Stimulated activated CD4-positive, alpha-beta T cell treated with anti-CD3 and anti-CD28 coated beads, Interleukin-2, amount 100 ng/mL, for 24 hours (primary cell): ENCODE data around the gene PRR20G.
"Not testable (repeated sequence)": the region's sequence is repeated elsewhere in the genome, so short reads cannot be mapped to it uniquely, and the experiment has no call there.

Experiments used
- DNase-seq, 2 donors: peaks; one replicate each; pipeline ENCODE4 v3.0.0-alpha.2; 2020

The PRR20G gene

DNA sequence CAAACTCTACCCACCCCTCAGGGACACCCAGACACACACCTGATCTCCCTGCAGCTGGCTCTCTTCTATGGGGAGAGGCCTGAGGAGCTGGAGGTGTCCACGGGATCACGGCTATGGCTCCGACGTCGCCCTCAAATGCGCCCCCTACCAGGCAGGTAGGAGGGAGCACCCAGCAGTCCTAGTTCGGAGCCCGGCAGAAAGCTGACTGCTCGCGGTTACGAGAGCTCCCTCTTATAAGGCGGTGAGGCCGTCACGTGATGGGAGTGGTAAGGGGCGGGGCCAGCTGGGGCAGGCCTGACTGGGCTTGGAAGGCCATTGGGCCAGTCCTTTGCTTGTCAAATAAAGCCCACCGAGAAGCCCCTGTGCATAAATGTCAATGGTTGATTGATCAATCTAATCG lies at the start of gene PRR20G:
TSS of gene PRR20G (minus strand) at position 207 of the 400 bp plus-strand sequence. CDS start 681 bp downstream, outside the sequence.
- DNase-seq = no peak

GRCh38 chr3:127337001-127337400 lies 49.2 kb upstream of the PRR20G start:
- no peak for DNase-seq

GRCh38 chr3:127336101-127336500 lies 48.3 kb upstream of the PRR20G start:
- no peak for DNase-seq

GRCh38 chr3:127330385-127330784 lies 42.5 kb upstream of the PRR20G start:
- no peak for DNase-seq

- no peak for DNase-seq
Measured at GRCh38 chr3:127329631-127330285, 41.9 kb upstream of the PRR20G start.

DNA sequence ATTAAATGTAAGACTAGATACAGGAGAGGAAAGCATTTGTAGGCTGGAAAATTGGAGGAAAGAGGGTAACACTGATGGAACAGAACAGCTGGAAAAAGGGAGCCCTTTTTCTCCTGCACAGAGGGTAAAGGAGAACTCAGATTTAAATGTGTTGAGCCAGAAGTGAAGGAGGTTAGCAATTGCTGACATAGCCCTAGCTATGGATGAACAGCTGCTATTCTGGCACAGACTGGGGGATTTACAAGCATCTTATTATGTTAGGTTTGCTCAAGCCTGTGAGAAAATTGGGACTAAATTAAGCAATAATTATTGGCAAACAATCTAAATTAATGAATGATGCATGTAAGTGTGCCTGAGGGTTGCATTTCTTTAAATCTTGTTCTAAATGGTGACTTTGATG lies 40.6 kb upstream of the PRR20G start:
- DNase-seq = no peak

DNA sequence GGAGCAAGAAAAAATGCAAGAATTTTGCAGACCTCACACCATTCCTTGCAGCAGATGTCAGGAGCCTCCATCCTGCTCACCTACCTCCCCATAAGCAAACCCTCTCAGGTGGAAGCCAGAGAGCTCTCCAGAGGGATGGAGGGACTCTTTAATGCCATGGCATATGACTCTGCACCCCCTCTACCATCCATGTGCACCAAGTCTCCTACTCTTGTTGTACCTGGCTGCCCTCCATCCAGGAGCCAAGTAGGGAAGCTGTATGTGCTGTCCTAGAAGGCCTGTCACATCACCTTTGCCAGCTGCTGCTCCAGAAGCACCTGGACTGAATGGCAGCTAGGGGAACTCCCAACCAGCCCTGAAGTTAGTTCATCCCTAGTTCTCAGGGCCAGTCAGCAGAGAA lies 38.5 kb upstream of the PRR20G start:
- DNase-seq = no peak

GRCh38 chr3:127325629-127325961 lies 37.7 kb upstream of the PRR20G start:
- no peak for DNase-seq

- no peak for DNase-seq
Measured at GRCh38 chr3:127324913-127325628, 37.2 kb upstream of the PRR20G start.

GRCh38 chr3:127324076-127324475 lies 36.2 kb upstream of the PRR20G start:
- no peak for DNase-seq

- no peak for DNase-seq
Measured at GRCh38 chr3:127323581-127323980, 35.7 kb upstream of the PRR20G start.

DNA sequence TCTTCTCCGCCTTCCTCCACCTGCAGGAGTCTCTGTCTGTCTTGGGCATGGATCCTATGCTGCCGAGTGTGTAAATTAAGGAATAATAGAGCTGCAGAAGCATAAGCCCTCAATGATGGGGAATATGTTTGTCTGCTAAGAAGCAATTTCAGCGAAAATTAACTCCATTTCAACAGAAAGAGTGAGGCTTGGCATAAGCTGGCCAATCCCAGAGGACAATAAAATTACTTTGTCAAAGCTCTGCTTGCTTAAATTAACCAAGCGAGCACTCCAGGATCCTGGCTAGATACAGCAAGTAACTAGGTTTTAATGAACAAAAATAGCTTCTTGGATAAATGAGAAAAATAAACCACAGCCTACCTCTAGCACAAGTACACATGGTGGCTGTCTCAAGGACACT lies 33.5 kb upstream of the PRR20G start:
- no peak for DNase-seq

- no peak for DNase-seq
Measured at GRCh38 chr3:127320529-127321121, 32.8 kb upstream of the PRR20G start.

DNA sequence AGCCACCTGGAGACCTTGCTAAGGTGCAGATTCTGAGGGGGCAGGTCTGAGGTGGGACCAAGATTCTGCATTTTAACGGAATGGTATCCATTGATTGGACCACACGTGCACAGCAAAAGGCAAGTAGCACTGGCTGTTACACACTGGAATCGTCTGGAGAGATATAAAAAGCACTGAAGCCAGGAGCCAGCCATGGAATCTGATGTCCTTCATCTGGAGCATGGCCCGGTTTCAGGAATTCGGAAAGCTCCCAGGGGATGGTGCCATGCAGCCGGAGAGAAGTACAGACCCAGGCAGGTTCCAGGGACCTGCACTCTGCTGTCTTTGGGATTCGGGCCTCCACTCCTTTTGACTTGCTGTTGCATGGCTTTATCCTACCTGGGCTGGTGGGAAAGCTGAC lies 28.8 kb upstream of the PRR20G start:
- DNase-seq = no peak

- no peak for DNase-seq
Measured at GRCh38 chr3:127312818-127313217, 25.0 kb upstream of the PRR20G start.

- DNase-seq = not testable (repeated sequence)
Measured at GRCh38 chr3:127308821-127309220, 21.0 kb upstream of the PRR20G start.

- no peak for DNase-seq
Measured at GRCh38 chr3:127307916-127308315, 20.1 kb upstream of the PRR20G start.

DNA sequence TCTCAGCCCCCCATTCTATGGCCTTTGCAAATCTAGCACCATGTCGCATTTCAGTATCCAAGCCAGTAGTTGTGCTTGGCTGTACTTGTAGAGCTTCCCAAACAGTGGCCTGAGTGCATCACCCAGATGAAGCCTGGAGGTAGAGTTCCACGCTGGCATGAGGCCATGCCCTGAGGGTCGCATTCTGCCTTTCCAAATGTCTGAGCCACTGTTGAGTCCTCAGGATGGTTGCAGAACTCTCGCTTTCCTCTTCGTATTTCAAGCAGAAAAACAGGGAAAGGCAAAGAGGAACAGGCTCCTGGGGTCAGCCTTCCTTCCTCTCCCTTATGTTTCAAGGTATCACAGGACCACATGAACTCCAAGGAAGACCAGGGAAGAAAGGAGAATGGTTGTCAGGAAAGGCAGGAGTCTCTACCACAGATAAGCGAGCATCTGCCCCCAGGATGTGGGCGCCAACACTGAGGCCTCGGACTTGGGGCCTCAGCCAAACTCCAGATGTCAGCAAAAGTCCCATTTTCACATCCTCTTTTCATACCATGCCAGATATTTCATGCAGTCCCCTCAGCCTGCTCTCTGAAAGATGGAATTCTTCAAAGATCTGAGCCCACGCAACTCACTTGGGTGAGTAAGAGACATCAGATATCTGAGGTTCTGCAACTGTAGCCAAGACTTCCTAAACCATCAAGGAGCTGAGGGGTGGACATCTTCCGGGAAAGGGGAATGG lies 19.4 kb upstream of the PRR20G start:
- DNase-seq = no peak

GRCh38 chr3:127306361-127307111 lies 18.7 kb upstream of the PRR20G start:
- DNase-seq = no peak

GRCh38 chr3:127305499-127306060 lies 17.7 kb upstream of the PRR20G start:
- DNase-seq = no peak

- no peak for DNase-seq
Measured at GRCh38 chr3:127304121-127304744, 16.4 kb upstream of the PRR20G start.

DNA sequence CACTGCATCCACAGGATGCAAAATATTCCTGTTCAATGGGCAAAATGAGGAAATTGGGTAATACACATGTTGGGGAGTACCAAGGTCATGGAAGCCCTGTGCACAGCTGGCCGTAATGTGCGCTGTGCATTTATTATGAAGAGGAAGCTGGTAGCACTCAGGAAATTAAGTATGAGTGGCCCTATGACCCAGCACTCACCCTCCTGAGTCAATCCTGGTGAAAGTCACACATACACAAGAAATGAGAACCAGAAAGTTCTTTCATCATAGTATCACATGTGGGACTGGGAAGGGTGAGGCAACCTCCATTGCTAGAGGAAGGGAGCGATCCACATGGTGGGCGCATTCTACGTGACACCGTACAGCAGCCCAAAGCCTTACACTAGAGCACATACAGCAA lies 11.4 kb upstream of the PRR20G start:
- DNase-seq = no peak
